ENCODE measurements around the gene OGFOD3.
"Not testable (repeated sequence)": the region's sequence is repeated elsewhere in the genome, so short reads cannot be mapped to it uniquely, and the experiment has no call there.

The OGFOD3 gene

DNA sequence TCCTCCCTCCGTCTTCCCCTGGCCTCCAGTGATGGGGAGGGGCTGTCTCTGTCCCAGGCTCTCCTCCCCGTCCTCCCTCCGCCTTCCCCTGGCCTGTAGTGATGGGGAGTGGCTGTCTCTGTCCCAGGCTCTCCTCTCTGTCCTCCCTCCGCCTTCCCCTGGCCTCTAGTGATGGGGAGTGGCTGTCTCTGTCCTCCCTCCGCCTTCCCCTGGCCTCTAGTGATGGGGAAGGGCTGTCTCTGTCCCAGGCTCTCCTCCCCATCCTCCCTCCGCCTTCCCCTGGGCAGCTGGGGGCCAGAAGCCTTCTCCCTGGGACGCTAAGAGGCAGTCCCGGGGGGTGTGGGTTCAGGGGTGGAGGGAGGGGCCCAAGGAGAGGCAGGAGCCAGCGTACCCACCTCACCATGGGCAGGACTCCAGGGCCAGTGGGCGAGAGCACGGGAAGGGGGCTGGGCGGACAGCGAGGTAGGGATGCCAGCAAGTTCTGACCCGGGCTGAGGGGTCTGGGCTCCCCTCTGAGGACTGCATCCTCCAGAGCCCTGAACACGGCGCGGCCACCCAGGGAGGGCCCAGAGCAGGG lies 32.0 kb downstream of the OGFOD3 start:
- no peak for DNase-seq

DNA sequence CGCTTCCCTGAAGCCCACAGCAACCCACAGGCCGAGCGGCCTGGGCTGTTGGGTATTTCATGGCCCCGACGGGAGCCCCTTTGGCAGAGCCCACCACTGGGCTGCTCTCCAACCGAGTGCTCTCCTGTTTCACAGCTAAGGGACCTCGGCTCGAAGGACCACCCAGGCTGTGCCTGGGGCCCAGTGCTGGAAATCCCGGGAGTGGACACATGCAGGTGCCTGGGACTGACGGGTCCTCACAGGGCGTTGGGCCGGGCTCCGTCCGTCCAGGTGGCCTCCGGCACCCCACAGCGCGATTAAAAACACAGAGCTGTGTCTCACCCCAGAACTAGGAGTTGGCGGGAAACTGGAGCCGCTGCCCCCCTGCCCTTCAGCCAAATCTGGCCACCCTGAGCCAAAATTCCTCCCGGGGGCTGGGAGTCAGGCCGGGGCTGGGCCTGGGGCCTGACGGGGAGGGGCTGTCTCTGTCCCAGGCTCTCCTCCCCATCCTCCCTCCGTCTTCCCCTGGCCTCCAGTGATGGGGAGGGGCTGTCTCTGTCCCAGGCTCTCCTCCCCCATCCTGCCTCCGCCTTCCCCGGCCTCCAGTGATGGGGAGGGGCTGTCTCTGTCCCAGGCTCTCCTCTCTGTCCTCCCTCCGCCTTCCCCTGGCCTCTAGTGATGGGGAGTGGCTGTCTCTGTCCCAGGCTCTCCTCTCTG lies 32.7 kb downstream of the OGFOD3 start:
- no peak for DNase-seq

DNA sequence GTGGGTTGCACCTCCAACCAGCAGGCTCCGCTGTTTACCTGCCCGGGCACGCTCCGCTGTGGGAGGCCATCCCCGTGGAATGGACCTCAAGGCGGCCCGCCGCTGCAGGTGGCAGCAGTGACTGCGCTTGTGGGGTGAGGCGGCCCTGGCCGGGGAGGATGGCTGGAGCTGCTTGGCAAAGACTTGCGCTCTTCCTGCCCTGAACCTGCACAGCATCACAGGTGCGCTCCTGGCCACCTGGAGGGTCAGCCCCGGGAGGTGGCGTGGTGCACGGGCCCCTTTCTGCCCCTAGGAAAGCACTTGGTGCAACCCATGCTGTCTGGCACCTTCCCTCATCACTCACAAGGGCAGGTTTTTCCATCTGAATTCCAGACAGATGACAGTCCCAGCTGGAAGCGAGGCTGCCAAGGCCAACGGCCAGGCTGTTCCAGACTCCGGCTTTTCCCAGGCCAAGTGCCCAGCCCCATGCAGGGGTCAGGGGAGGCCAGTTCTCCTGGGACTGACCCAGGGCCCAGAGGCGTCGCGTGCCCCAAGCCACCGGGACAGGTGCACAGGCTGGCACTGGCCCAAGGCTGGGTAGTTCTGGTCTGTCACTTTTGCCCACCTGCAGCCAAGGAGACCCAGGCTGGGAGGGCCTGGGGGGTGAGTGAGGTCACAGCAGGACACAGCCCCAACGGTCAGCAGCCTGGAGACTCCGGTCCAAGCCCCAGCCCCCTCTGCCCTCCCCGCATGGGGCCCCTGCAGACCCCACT lies 33.5 kb downstream of the OGFOD3 start:
- no peak for DNase-seq

DNA sequence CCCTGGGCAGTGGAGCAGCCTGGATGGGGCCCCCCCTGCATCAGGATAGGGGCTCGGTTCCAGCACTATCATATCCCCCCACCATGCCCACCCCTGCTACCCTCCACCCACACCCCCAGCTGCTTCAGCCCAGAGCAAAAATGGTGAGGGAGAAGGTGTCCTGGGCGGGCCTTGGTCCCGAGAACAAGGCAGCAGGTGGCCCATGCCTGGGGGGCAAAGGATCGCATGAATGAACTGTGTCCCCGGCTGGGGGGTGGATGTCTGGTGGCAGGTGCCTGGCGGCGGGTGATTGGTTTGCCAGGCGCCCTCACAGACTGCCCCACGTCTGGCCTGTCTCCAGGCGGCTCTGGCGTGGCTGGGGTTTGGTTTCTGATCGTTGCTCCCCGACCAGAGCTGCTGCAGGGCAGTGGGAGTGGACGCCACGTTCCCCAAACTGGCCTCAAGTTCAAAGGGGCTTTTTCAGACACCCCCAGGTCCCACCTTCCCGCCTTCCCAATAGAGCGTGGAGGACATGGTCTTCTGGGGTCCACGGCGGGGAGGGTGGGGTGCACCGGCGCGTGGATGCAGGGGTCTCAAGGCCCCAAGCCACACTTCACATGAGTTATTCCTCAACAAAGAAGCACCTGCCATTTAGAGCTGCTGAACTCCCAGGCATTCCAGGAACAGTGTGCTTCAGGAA lies 34.2 kb downstream of the OGFOD3 start:
- DNase-seq, result no peak

DNA sequence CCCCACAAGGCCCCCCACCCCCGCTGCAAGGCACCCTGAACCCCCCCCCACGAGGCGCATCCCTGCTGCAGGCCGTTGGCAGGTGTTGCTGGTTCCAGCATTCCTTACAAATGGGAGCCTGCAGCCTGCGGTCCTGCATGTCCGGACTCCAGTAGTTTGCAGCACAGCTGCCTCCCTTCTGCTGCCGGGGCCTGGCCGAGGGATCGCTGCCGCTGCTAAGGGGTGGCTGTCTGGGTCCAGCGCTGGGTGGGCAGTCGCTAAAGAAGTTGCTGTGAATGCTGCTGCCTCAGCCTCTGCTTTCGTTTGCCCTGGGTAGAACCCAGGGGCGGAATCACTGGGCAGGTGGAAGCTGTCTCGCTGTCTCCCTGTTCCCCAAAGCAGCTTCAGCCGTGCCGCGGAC lies 35.0 kb downstream of the OGFOD3 start:
- DNase-seq, result no peak

DNA sequence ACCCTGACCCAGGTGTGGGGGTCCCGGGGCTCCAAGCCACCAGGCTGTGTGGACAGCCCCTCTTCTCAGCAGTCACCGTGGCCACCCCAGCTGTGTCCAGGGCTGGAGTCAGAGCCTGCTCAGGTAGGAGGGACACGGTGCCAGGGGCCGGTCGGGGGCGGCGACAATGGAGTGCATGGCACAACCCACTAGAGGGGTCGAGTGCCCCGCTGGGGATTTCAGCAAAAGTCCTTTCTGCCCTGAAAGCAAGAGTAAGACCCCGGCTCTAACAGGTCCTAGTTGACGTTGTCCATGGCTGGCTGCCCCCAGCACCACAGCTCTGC lies 35.5 kb downstream of the OGFOD3 start:
- DNase-seq, result no peak

- DNase-seq, result not testable (repeated sequence)
These were observed 36.0 kb downstream of the OGFOD3 start for GRCh38 chr17:82382220-82382932.

- DNase-seq, result not testable (repeated sequence)
These were observed 36.7 kb downstream of the OGFOD3 start for GRCh38 chr17:82381703-82382009.

DNA sequence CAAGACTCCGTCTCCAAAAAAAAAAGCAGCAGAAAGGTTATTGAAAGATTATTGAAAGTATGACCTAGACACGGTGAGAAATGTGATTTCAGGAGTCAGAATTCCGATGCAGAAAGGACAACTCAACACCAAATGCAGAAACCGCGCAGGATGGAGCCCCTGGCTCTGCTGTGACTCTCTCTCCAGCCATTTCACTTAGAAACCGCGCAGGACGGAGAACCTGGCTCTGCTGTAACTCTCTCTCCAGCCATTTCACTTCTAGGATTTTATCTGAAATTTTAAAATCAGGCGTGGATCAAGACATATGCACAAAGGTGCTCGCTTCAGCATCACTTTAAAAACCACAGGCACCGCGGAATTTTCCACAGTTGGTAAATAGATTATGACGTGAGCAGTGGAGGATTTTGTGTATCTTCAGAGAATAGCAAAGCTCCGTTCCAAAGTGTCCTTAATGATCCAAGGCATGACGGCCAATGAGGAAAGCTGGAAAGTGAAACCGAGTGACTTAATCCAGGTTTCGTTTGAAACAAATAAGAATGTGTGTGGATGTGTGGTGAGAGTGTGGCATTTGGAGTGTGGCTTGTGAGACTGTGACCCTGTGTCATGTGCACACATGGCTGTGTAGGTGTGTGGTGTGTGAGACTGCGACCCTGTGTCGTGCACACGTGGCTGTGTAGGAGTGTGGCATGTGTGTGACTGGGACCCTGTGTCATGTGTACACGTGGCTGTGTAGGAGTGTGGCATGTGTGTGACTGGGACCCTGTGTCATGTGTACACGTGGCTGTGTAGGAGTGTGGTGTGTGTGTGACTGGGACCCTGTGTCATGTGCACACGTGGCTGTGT lies 37.3 kb downstream of the OGFOD3 start:
- DNase-seq, result no peak

GRCh38 chr17:82378741-82379021 lies 39.7 kb downstream of the OGFOD3 start:
- no peak for DNase-seq

DNA sequence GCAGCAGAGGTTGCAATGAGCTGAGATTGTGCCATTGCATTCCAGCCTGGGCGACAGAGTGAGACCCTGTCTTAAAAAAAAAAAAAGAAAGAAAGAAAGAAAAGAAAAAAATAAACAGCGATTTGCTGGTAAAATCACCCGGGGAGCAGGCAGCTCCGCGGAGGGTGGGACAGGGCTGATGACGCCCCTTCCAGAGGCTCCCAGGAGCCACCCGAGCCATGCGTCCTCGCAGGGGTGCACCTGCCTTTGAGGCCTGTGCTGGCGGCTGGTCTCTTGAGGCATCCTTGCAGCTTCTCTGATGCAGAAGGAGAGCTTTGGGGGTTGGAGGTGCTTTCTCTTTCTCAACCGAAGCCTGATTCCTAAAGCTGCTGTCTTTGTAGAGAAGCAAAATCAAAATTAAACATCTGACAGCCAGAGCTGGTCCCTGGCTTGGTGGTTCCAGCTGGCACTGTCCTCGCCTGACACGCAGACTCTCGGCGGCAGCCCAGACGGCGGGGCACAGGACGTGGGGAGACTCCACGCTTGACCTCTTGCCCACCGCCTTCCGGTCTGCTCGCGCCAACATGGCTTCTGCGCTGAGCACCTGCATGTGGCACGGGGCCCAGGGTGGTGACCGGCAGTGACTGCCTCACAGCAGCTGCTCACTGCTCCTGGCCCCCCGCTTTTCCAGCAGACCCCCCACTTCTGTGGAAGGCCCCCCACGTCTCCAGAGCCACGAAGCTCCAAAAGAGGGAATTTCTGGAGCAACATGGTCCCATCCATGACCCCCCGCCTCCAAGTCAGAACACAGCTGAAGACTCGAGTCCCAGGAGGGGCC lies 40.3 kb downstream of the OGFOD3 start:
- DNase-seq, result no peak

DNA sequence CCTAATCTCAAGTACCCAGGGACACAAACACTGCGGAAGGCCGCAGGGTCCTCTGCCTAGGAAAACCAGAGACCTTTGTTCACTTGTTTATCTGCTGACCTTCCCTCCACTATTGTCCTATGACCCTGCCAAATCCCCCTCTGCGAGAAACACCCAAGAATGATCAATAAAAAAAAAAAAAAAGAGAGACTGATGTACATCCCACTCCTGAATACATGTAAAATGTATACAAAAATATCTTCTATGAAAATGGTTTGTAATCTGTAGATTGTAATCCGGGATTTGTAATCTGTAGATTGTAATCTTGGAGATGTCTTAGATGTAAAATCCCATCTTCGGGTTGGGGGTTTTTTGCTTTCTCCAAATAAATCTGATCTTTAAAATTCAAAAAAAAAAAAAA lies 41.1 kb downstream of the OGFOD3 start:
- not testable (repeated sequence) for DNase-seq

DNA sequence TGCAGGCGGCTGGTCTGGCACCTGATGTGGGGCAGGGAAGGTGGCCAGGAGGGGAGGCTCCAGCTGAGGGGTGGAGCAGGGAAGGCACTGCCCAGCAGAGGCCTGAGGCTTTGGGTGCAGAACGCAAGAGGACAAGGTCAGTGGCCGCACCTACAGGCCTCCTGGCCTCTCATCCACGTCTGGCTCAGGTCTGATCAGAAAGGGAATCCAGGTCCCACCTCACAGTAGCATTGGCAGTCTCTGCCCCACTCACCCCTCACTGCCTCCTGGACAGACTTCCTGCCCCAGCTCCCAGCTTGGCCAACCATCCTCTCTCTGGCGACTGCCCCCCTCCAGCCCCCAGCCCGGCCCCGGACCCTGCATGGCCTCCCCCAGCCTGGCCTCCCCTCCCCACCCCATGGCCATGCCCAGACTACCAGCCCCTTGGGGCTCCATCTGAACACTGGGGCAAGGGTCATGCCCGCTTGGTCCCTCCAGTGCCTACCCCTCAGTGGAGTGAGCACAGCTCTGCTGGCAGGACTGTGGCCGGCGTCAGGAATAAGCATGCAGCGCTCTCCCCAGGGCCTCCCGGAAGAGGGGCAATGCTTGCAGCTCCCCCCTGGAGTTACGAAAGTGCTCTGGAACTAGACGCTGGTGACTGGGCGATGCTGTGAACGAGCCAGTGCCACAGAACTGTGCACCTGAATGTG lies 42.2 kb downstream of the OGFOD3 start:
- no peak for DNase-seq

- no peak for DNase-seq
These were observed 42.9 kb downstream of the OGFOD3 start for GRCh38 chr17:82375359-82376041.

GRCh38 chr17:82374626-82375331 lies 43.6 kb downstream of the OGFOD3 start:
- DNase-seq, result no peak

DNA sequence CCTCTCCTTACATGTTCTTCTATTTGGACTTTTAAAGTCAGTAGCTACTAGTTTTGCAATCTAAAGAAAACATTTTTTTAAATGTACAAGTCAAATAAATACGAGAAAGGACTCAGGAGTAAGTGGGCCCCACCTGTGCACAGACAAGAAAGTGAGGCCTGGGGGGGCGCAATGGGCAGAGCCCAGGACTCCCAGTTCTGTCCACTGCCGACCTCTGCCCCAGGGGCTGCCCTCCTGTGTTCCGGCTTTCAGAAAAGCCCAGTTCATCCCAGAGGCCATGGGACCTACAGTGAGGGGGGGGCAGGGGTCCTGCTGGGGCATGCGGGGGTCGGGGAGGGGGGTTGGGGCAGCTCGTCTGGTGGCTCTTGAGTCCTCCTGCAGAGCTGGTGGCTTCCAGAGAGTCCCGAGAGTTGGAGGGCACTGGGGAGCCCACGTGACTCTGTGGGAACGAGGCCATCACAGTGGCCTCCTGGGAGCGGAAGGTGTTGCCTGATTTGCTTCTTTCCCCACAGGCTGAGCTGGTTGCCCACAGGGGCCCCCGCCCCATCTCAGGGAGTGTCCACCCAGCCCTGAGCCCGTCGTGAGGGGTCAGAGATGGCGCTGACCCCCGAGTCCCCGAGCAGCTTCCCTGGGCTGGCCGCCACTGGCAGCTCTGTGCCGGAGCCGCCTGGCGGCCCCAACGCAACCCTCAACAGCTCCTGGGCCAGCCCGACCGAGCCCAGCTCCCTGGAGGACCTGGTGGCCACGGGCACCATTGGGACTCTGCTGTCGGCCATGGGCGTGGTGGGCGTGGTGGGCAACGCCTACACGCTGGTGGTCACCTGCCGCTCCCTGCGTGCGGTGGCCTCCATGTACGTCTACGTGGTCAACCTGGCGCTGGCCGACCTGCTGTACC lies 44.4 kb downstream of the OGFOD3 start:
- DNase-seq, result no peak

GRCh38 chr17:82373072-82373452 lies 45.3 kb downstream of the OGFOD3 start:
- DNase-seq, result not testable (repeated sequence)

DNA sequence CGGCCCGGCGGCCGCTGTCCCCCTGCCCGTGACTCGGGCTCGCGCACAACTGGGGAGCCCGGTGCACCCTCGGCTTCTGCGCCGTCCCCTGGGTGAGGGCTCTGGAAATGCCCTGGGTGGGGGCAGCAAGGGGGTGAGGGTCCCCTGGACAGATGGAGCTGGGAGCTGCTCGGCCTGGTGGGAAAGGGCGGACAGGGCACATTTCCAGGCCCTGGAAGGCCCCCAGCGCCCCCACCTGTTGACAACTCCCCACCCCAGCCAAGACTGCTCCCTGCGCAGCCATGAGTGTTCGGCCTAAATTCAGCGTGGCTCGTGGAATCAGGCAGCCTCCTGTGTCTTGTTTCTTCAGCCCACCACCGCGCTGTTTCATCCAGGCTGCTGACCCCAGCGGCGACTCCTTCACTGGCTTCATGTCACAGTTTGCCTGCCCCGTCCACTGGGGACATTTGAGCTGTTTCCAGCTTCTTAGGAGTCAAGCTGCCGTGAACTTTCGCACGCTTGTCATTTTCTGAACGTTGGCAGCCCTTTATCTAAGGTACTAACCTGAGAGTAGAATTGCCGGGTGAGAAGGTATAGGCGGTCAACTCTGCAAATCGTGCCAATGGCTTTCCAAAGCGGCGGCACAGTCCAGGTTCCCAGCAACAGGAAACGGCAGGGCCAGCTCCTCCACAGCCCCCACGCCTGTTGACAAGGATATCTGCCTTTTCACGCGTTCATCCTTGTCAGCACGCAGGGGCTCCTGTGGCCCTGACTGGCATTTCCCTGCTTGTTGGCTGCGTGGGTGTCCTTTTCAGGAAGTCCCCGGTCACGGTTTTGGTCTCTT lies 45.9 kb downstream of the OGFOD3 start:
- DNase-seq, result no peak
